Psoas muscle (tissue), 8 donors: ENCODE results near the gene EBI3. TPM values are rescaled to one million over a fixed set of nuclear protein-coding genes. Genes with fewer than 3 reads are reported as not detected.
"Not testable (repeated sequence)": the region's sequence is repeated elsewhere in the genome, so short reads cannot be mapped to it uniquely, and the experiment has no call there.

Experiments used
- ATAC-seq, 4 donors: fragments of 200-7000 bp; cut with Tn5 transposase; one replicate each; pipeline ENCODE4 v1.9.1; 2020; ENCODE audit warnings: moderate library complexity in 3 of 4, mild to moderate bottlenecking in 2 of 4
- DNase-seq, 2 donors: peaks; one replicate each; pipeline ENCODE4 v3.0.0-alpha.2; 2020
- H3K27ac ChIP-seq: fragments of 200-600 bp; one replicate; pipeline ENCODE4 v1.8.0; 2022
- H3K27me3 ChIP-seq, 3 donors: fragments of 200-600 bp in 1 of 3; one replicate each; pipeline versions ENCODE4 v1.6.1 to v1.8.0; 2013 to 2022; ENCODE audit warnings: low read length in 2 of 3, mild to moderate bottlenecking in 2 of 3, moderate library complexity in 1 of 3; ENCODE audit not compliant: insufficient read depth in 3 of 3
- H3K36me3 ChIP-seq, 2 donors: fragments of 200-600 bp in 1 of 2; one replicate each; pipeline versions ENCODE4 v1.6.1 to v1.8.0; 2013 to 2022; ENCODE audit warnings: low read depth in 1 of 2, mild to moderate bottlenecking in 1 of 2, moderate library complexity in 1 of 2; ENCODE audit not compliant: insufficient read depth in 1 of 2
- H3K4me1 ChIP-seq: fragments of 200-600 bp; one replicate; pipeline ENCODE4 v1.8.0; 2022
- H3K4me3 ChIP-seq: fragments of 200-600 bp; one replicate; pipeline ENCODE4 v1.8.0; 2022; ENCODE audit warnings: mild to moderate bottlenecking
- H3K9me3 ChIP-seq: fragments of 200-600 bp; one replicate; pipeline ENCODE4 v1.8.0; 2022
- CTCF ChIP-seq: fragments of 200-600 bp; IDR thresholded peaks from one replicate; pipeline ENCODE4 v1.8.0; 2022; ENCODE audit warnings: antibody characterized with exemption
- WGBS, 3 donors: extraction: QIAGEN DNeasy Blood & Tissue Kit; methylation state at CpG; one replicate each; pipeline versions ENCODE4 v1.1.6 to v1.1.7; 2013; 5-methylcytosine and 5-hydroxymethylcytosine counted together
- intact Hi-C, 2 donors: fragments of 100-400 bp; cut with DNase I; formaldehyde crosslinking; loops; one replicate each; pipeline versions ENCODE4 v1.11.0 to v1.14.2; 2022
- polyA plus RNA-seq, 3 donors: library from polyadenylated mRNA; stranded (reverse); fragments of 200-250 nt; gene quantifications; one replicate each; pipeline ENCODE4 v1.2.3, GENCODE V29; 2013
- total RNA-seq, 4 donors: library from RNA; stranded (reverse); fragmentation: NEBNext Ultra II Directional in 2 of 4; extraction: Animal tissue kit (Norgen Biotek cat#: 25700) in 2 of 4; gene quantifications; one replicate each; pipeline versions ENCODE4 v1.2.1 to v1.2.4, GENCODE V29; 2021 to 2023
- donor health status: healthy with polysubstance abuse.
- donor health status: DM: no; HTN: no; CAD: no; lungs with moderate emphysema.
- donor health status: Bipolar disorder and iron deficiency.
- donor health status: healthy.
- donor health status: DM: yes; HTN: yes; CAD: no.
- donor health status: DM: no; HTN: no; CAD: no.
- donor health status: DM: no; HTN: no; CAD: no.
- donor health status: DM: yes; HTN: yes; CAD: no.

The EBI3 gene
- total and polyA plus RNA-seq, 7 donors = 0.19 to 0.77 (median 0.54) TPM

- no peaks in the 10 kb centered on the region for H3K9me3 ChIP-seq
- no peaks in the 10 kb centered on the region for H3K36me3 ChIP-seq
- no peak for DNase-seq
- 20 to 39% (median 25%) methylated on average over 18 to 21 of the region's 21 CpGs for WGBS, 3 donors
- no peak overlapping the region for H3K4me3 ChIP-seq
- H3K4me1 ChIP-seq = no peaks in the 10 kb centered on the region
- no peak for ATAC-seq
- peaks cover 0 to 70% (median 15%) of the 10 kb centered on the region in 3 donors for H3K27me3 ChIP-seq
- intact Hi-C loops = no loop called here
- H3K27ac ChIP-seq = no peak overlapping the region
- no peak for TF ChIP-seq CTCF
These were observed 3.4 kb downstream of the EBI3 start for GRCh38 chr19:4232614-4233281.

- no peak overlapping the region for H3K27ac ChIP-seq
- WGBS, 3 donors = 25 to 29% (median 29%) methylated on average over 8 to 11 of the region's 11 CpGs
- no peaks in the 10 kb centered on the region for H3K36me3 ChIP-seq
- intact Hi-C loops = no loop called here
- DNase-seq = peak in 1 of 2 donors; percentile 52
- H3K4me1 ChIP-seq = no peaks in the 10 kb centered on the region
- H3K9me3 ChIP-seq = no peaks in the 10 kb centered on the region
- no peak overlapping the region for H3K4me3 ChIP-seq
- ATAC-seq = no peak
- peak; percentile 36 for TF ChIP-seq CTCF
- peaks cover 0 to 68% (median 15%) of the 10 kb centered on the region in 3 donors for H3K27me3 ChIP-seq
These were observed 4.0 kb downstream of the EBI3 start for GRCh38 chr19:4233282-4233853.

GRCh38 chr19:4234142-4234861, 5.0 kb downstream of the EBI3 start:
- ATAC-seq (no peak), DNase-seq (no peak)
- no peak overlapping the region for H3K4me3 ChIP-seq
- no peaks in the 10 kb centered on the region for H3K36me3 ChIP-seq
- no peak overlapping the region for H3K27ac ChIP-seq
- TF ChIP-seq CTCF = no peak
- H3K4me1 ChIP-seq = no peaks in the 10 kb centered on the region
- intact Hi-C loops = no loop called here
- H3K27me3 ChIP-seq = peaks cover 0 to 61% (median 9%) of the 10 kb centered on the region in 3 donors
- 39 to 47% (median 43%) methylated on average over 21 of the region's 21 CpGs for WGBS, 3 donors
- H3K9me3 ChIP-seq = no peaks in the 10 kb centered on the region

DNA sequence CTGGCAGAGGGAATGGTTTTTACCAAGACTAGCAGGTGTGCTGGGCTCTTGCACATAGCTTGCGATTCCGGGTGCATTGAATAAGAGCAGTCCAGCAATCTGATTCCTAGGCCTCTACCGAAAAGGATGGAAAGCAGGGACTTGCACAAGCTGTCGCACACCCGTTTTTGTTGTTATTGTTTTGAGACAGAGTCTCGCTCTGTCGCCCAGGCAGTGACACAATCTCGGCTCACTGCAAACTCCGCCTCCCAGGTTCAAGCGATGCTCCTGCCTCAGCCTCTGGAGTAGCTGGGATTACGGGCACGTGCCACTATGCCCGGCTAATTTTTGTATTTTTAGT, 5.5 kb downstream of the EBI3 start:
- DNase-seq = no peak
- peaks cover 0 to 57% (median 6%) of the 10 kb centered on the region in 3 donors for H3K27me3 ChIP-seq
- no peaks in the 10 kb centered on the region for H3K4me1 ChIP-seq
- no peak for ATAC-seq
- H3K9me3 ChIP-seq = no peaks in the 10 kb centered on the region
- intact Hi-C loops = no loop called here
- no peak for TF ChIP-seq CTCF
- no peak overlapping the region for H3K27ac ChIP-seq
- H3K36me3 ChIP-seq = no peaks in the 10 kb centered on the region
- WGBS, 3 donors = 50 to 64% (median 52%) methylated on average over 13 of the region's 13 CpGs
- H3K4me3 ChIP-seq = no peak overlapping the region

- WGBS, 3 donors = 87 to 92% (median 89%) methylated on average over 16 of the region's 16 CpGs
- not testable (repeated sequence) for H3K27ac ChIP-seq
These were observed 8.2 kb downstream of the EBI3 start for GRCh38 chr19:4237510-4237909.

More at GRCh38 chr19:4237510-4237909, 8.2 kb downstream of the EBI3 start:
- H3K4me1 ChIP-seq, intact Hi-C loops, H3K4me3 ChIP-seq, H3K9me3 ChIP-seq, DNase-seq, H3K36me3 ChIP-seq, ATAC-seq: not testable (repeated sequence)
- H3K27me3 ChIP-seq = peaks cover 0 to 53% (median 12%) of the 10 kb centered on the region in 3 donors
